ENCODE measurements around the gene UNC45B. TPM values are rescaled to one million over a fixed set of nuclear protein-coding genes. Genes with fewer than 3 reads are reported as not detected.

Gene UNC45B
- total RNA-seq, 1 experiment from 2014 or later, result 0.22 TPM

DNA sequence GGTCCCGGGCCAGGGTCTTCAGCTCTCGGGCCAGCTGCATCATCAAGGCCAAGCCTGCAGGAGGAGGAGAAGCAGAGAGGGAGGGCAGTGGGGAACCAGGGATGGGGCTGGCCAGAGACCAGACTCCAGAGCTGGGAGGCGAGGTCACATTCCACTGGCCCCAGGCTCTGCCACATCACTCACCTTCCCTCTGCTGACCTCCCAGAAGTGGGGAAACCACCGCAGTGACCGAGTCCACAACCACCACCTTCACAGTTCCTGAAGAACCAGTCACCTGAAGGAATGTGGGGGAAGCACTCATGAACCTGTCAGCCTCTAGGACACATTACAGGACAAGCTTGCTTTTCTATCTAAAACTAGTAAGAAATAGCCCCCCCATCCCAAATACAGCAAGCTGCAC is 44.3 kb upstream of the UNC45B start:
- no peak overlapping the region for H2BK12ac ChIP-seq (ENCODE audit: insufficient read length, low read depth, low read length)
- H3K9me3 ChIP-seq (ENCODE audit: control insufficient read depth, low read depth, low read length), result no peaks in the 10 kb centered on the region
- H2AK5ac ChIP-seq (ENCODE audit: insufficient read length, low read length), result no peak overlapping the region
- no peak overlapping the region for H2BK15ac ChIP-seq (ENCODE audit: low read depth, low read length)
- no CpG with 5 or more reads among the region's 5 CpGs for WGBS (ENCODE audit: extremely low coverage, insufficient read length, low lambda C conversion rate)
- H3K4me2 ChIP-seq (ENCODE audit: insufficient read depth, insufficient read length, low read length), result no peak overlapping the region
- no peak for DNase-seq
- Mint-ChIP-seq H3K27me3 (ENCODE audit: low read depth) (no peaks in the 10 kb centered on the region), H3K4me3 (no peak overlapping the region), H3K27ac (no peak overlapping the region), H3K9me3 (no peaks in the 10 kb centered on the region), H3K4me1 (no peaks in the 10 kb centered on the region), H3K36me3 (ENCODE audit: insufficient read depth in 1 of 3, low read depth in 3 of 3) (peaks cover 2 to 48% (median 47%) of the 10 kb centered on the region in 3 experiments; a peak in 6 of 7 replicates)
- H3K23ac ChIP-seq (ENCODE audit: insufficient read length, low read depth, low read length), result no peak overlapping the region
- no peak overlapping the region for H3K4ac ChIP-seq (ENCODE audit: low read depth, low read length)
- no peak overlapping the region for H4K8ac ChIP-seq (replicated peaks; ENCODE audit: insufficient read length, low read depth, low read length)
- H4K5ac ChIP-seq (ENCODE audit: insufficient read length, low read depth, low read length), result no peak overlapping the region
- H2BK20ac ChIP-seq (ENCODE audit: low read depth, low read length, poor library complexity, severe bottlenecking), result no peak overlapping the region
- no peak overlapping the region for H3K27ac ChIP-seq (ENCODE audit: insufficient read length, low read depth, low read length)
- no peak overlapping the region for H2AFZ ChIP-seq (ENCODE audit: low read length)
- H3K56ac ChIP-seq (ENCODE audit: insufficient read length, low read depth, low read length), result no peak overlapping the region
- no peak overlapping the region for H3K9ac ChIP-seq (ENCODE audit: extremely low read depth, insufficient read length, low read length)
- H3K14ac ChIP-seq (ENCODE audit: insufficient read depth, low read length), result no peak overlapping the region
- H3K79me2 ChIP-seq (ENCODE audit: insufficient read depth, low read length), result no peaks in the 10 kb centered on the region
- H3K4me1 ChIP-seq (ENCODE audit: insufficient read depth, low read length), result no peaks in the 10 kb centered on the region
- no peak overlapping the region for H2BK120ac ChIP-seq (ENCODE audit: low read depth, low read length, poor library complexity, severe bottlenecking)
- no peaks in the 10 kb centered on the region for H3K27me3 ChIP-seq (ENCODE audit: insufficient read depth, low read length)
- H4K91ac ChIP-seq (ENCODE audit: insufficient read length, low read depth, low read length), result no peak overlapping the region
- TF ChIP-seq, protein P1, sequence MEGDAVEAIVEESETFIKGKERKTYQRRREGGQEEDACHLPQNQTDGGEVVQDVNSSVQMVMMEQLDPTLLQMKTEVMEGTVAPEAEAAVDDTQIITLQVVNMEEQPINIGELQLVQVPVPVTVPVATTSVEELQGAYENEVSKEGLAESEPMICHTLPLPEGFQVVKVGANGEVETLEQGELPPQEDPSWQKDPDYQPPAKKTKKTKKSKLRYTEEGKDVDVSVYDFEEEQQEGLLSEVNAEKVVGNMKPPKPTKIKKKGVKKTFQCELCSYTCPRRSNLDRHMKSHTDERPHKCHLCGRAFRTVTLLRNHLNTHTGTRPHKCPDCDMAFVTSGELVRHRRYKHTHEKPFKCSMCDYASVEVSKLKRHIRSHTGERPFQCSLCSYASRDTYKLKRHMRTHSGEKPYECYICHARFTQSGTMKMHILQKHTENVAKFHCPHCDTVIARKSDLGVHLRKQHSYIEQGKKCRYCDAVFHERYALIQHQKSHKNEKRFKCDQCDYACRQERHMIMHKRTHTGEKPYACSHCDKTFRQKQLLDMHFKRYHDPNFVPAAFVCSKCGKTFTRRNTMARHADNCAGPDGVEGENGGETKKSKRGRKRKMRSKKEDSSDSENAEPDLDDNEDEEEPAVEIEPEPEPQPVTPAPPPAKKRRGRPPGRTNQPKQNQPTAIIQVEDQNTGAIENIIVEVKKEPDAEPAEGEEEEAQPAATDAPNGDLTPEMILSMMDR (conservative IDR thresholded peaks at IDR 0.05), result no peak
- H4K20me1 ChIP-seq (ENCODE audit: control insufficient read depth, insufficient read depth, insufficient read length), result no peaks in the 10 kb centered on the region
- no peaks in the 10 kb centered on the region for H3K23me2 ChIP-seq (ENCODE audit: insufficient read length, low read depth, low read length, poor library complexity, severe bottlenecking)
- no peaks in the 10 kb centered on the region for H3K79me1 ChIP-seq (ENCODE audit: insufficient read depth, low read depth, low read length, poor library complexity, severe bottlenecking)
- no peak overlapping the region for H3T11ph ChIP-seq (ENCODE audit: low read length)
- no peak overlapping the region for H2BK5ac ChIP-seq (ENCODE audit: insufficient read length, low read length)
- H3K18ac ChIP-seq (ENCODE audit: insufficient read length, low read depth, low read length), result no peak overlapping the region

Data from H9 (cell line).